Measurements from ENCODE around the gene PNMA3. TPM values are rescaled to one million over a fixed set of nuclear protein-coding genes. Genes with fewer than 3 reads are reported as not detected.
"Not testable (repeated sequence)": the region's sequence is repeated elsewhere in the genome, so short reads cannot be mapped to it uniquely, and the experiment has no call there.

Gene PNMA3
- total RNA-seq, 1 donor from 2014 or later, result 7.8 TPM

GRCh38 chrX:153064061-153064460 lies 7.8 kb downstream of the PNMA3 start:
- H3K27me3 Mint-ChIP-seq (ENCODE audit: unreplicated experiment), result no peaks in the 10 kb centered on the region
- no peaks in the 10 kb centered on the region for H3K36me3 Mint-ChIP-seq (ENCODE audit: unreplicated experiment)
- no peak for TF ChIP-seq CTCF (IDR thresholded peaks at IDR 0.05; ENCODE audit: partially characterized antibody, unreplicated experiment)
- no peak for DNase-seq
- H3K27ac Mint-ChIP-seq (ENCODE audit: unreplicated experiment), result no peak overlapping the region
- H3K4me1 Mint-ChIP-seq (ENCODE audit: low read depth, unreplicated experiment), result no peaks in the 10 kb centered on the region
- H3K9me3 Mint-ChIP-seq (ENCODE audit: unreplicated experiment), result peaks cover 1% of the 10 kb centered on the region
- no peak overlapping the region for H3K4me3 Mint-ChIP-seq (ENCODE audit: unreplicated experiment)

- Mint-ChIP-seq H3K36me3 (ENCODE audit: unreplicated experiment) (no peaks in the 10 kb centered on the region), H3K27ac (ENCODE audit: unreplicated experiment) (no peak overlapping the region)
Observed at GRCh38 chrX:153065389-153065788, 9.1 kb downstream of the PNMA3 start.

GRCh38 chrX:153066402-153066801 lies 10.1 kb downstream of the PNMA3 start:
- H3K27ac Mint-ChIP-seq (ENCODE audit: unreplicated experiment); H3K36me3 Mint-ChIP-seq (ENCODE audit: unreplicated experiment); H3K27me3 Mint-ChIP-seq (ENCODE audit: unreplicated experiment); DNase-seq; H3K4me1 Mint-ChIP-seq (ENCODE audit: low read depth, unreplicated experiment); H3K4me3 Mint-ChIP-seq (ENCODE audit: unreplicated experiment); H3K9me3 Mint-ChIP-seq (ENCODE audit: unreplicated experiment): not testable (repeated sequence)

More at GRCh38 chrX:153065389-153065788, 9.1 kb downstream of the PNMA3 start:
- H3K4me1 Mint-ChIP-seq (ENCODE audit: low read depth, unreplicated experiment), result no peaks in the 10 kb centered on the region
- TF ChIP-seq CTCF (IDR thresholded peaks at IDR 0.05; ENCODE audit: partially characterized antibody, unreplicated experiment), result no peak
- H3K9me3 Mint-ChIP-seq (ENCODE audit: unreplicated experiment), result peaks cover 1% of the 10 kb centered on the region
- no peak overlapping the region for H3K4me3 Mint-ChIP-seq (ENCODE audit: unreplicated experiment)
- no peaks in the 10 kb centered on the region for H3K27me3 Mint-ChIP-seq (ENCODE audit: unreplicated experiment)
- no peak for DNase-seq

- not testable (repeated sequence) for H3K27me3 Mint-ChIP-seq (ENCODE audit: unreplicated experiment); H3K36me3 Mint-ChIP-seq (ENCODE audit: unreplicated experiment); H3K9me3 Mint-ChIP-seq (ENCODE audit: unreplicated experiment); H3K4me3 Mint-ChIP-seq (ENCODE audit: unreplicated experiment); H3K27ac Mint-ChIP-seq (ENCODE audit: unreplicated experiment); DNase-seq; H3K4me1 Mint-ChIP-seq (ENCODE audit: low read depth, unreplicated experiment)
Observed at GRCh38 chrX:153071909-153072583, 15.8 kb downstream of the PNMA3 start, which contains the start of gene PNMA6A. Gene PNMA6A (plus strand): TSS chrX:153072454. CDS start chrX:153073063, 609 bp downstream.

- not testable (repeated sequence) for H3K27ac Mint-ChIP-seq (ENCODE audit: unreplicated experiment); H3K4me1 Mint-ChIP-seq (ENCODE audit: low read depth, unreplicated experiment); H3K27me3 Mint-ChIP-seq (ENCODE audit: unreplicated experiment); H3K9me3 Mint-ChIP-seq (ENCODE audit: unreplicated experiment); H3K36me3 Mint-ChIP-seq (ENCODE audit: unreplicated experiment); DNase-seq; H3K4me3 Mint-ChIP-seq (ENCODE audit: unreplicated experiment)
Observed at GRCh38 chrX:153073331-153073730, 17.1 kb downstream of the PNMA3 start.

- DNase-seq, result no peak
- Mint-ChIP-seq H3K4me3 (ENCODE audit: unreplicated experiment) (peak overlapping the region; percentile 42), H3K27ac (ENCODE audit: unreplicated experiment) (no peak overlapping the region), H3K9me3 (ENCODE audit: unreplicated experiment) (no peaks in the 10 kb centered on the region), H3K36me3 (ENCODE audit: unreplicated experiment) (no peaks in the 10 kb centered on the region), H3K4me1 (ENCODE audit: low read depth, unreplicated experiment) (no peaks in the 10 kb centered on the region), H3K27me3 (ENCODE audit: unreplicated experiment) (no peaks in the 10 kb centered on the region)
- no peak for TF ChIP-seq CTCF (IDR thresholded peaks at IDR 0.05; ENCODE audit: partially characterized antibody, unreplicated experiment)
Observed at GRCh38 chrX:153074262-153074899, 18.1 kb downstream of the PNMA3 start.

Data from glutamatergic neuron (in vitro differentiated cells).